ENCODE measurements around the gene BTN1A1. TPM values are rescaled to one million over a fixed set of nuclear protein-coding genes. Genes with fewer than 3 reads are reported as not detected.

BTN1A1 gene
- total and polyA plus RNA-seq, 9 of the 15 experiments (the other 6 are each of a cell fraction or from before 2014, with no cell fraction given): 0.01 to 0.15 (median 0.06) TPM; not detected in 4

DNA sequence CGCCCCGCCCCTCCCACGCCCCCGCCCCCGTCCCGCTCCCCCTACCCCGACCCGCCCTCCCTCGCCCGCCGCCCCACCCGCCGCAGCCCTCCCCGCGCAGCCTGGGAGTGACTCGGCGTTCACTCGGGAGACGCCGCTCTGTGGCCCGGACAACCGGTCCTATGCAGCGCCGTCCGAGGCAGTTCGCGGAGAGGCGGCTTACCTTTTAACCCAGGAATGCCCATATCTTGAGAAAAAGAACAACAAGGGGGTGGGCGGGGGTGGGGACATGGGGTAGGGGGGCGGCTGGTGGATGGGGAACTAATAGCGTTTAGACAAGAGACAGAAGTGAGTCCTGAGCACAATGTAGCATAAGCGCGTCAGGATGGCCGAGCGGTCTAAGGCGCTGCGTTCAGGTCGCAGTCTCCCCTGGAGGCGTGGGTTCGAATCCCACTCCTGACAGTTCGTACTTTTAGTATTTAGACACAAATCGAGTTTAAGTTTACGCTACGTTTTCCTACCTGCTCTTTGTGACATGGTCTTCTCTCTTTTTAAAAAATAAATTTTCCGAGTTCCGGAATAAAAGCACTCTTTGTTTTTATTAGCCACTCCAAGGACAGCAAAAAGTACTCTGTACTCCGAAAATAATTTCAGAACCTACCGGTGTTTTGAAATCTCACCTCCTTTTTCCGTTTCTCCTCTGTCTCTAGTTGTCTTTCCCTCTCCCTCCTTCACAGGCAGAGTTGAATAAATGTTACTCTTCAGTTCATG lies 20.9 kb downstream of the BTN1A1 start (continued):
- TF ChIP-seq RREB1 (CRISPR knock-in tag; IDR thresholded peaks at IDR 0.05): no peak
- no peak for TF ChIP-seq KDM1A (IDR thresholded peaks at IDR 0.05)
- 0 out of 2 replicates have a peak, but pooled peaks have one; percentile 23 for TF ChIP-seq PTRF (tag; IDR thresholded peaks at IDR 0.05)
- no peak for TF ChIP-seq MCM2 (IDR thresholded peaks at IDR 0.05; ENCODE audit: low read depth)
- peak in 1 of 3 experiments; percentile 59 for TF ChIP-seq YY1 (IDR thresholded peaks at IDR 0.05; ENCODE audit: borderline replicate concordance in 1 of 3, control insufficient read depth in 1 of 3, extremely low read depth in 1 of 3, insufficient read depth in 3 of 3, insufficient read length in 1 of 3, insufficient replicate concordance in 2 of 3, low read depth in 1 of 3, low read length in 2 of 3)
- no peak for TF ChIP-seq ZNF717 (CRISPR knock-in tag; IDR thresholded peaks at IDR 0.05)
- no peak for TF ChIP-seq MTF1 (CRISPR knock-in tag; IDR thresholded peaks at IDR 0.05; ENCODE audit: borderline replicate concordance)
- TF ChIP-seq GTF2A2 (tag; IDR thresholded peaks at IDR 0.05): no peak
- TF ChIP-seq KHSRP (IDR thresholded peaks at IDR 0.05): peak; percentile 22; the same call in 1 of the 2 replicates
- TF ChIP-seq SRSF1 (IDR thresholded peaks at IDR 0.05; ENCODE audit: low read depth, low read length): no peak
- TF ChIP-seq, protein P1, sequence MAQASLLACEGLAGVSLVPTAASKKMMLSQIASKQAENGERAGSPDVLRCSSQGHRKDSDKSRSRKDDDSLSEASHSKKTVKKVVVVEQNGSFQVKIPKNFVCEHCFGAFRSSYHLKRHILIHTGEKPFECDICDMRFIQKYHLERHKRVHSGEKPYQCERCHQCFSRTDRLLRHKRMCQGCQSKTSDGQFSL (CRISPR knock-in tag; IDR thresholded peaks at IDR 0.05): peak; percentile 98
- TF ChIP-seq, protein P1 (tag; IDR thresholded peaks at IDR 0.05): peak in 1 of 2 experiments; percentile 93; a peak in 2 of 4 replicates
- TF ChIP-seq, protein P2, sequence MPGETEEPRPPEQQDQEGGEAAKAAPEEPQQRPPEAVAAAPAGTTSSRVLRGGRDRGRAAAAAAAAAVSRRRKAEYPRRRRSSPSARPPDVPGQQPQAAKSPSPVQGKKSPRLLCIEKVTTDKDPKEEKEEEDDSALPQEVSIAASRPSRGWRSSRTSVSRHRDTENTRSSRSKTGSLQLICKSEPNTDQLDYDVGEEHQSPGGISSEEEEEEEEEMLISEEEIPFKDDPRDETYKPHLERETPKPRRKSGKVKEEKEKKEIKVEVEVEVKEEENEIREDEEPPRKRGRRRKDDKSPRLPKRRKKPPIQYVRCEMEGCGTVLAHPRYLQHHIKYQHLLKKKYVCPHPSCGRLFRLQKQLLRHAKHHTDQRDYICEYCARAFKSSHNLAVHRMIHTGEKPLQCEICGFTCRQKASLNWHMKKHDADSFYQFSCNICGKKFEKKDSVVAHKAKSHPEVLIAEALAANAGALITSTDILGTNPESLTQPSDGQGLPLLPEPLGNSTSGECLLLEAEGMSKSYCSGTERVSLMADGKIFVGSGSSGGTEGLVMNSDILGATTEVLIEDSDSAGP (CRISPR knock-in tag; IDR thresholded peaks at IDR 0.05): no peak
- no peak for TF ChIP-seq NCOA4 (IDR thresholded peaks at IDR 0.05; ENCODE audit: partially characterized antibody)
- no peak for TF ChIP-seq SRSF3 (IDR thresholded peaks at IDR 0.05; ENCODE audit: insufficient read depth, low read length)
- TF ChIP-seq PCBP1 (IDR thresholded peaks at IDR 0.05; ENCODE audit: low read depth, low read length, poor library complexity, severe bottlenecking): no peak
- no peak for TF ChIP-seq ZNF707 (CRISPR knock-in tag; conservative IDR thresholded peaks at IDR 0.05)
